ENCODE results near the gene UNC50.

- no peak for TF ChIP-seq CTCF (IDR thresholded peaks at IDR 0.05)
- no peak for TF ChIP-seq POLR2A (IDR thresholded peaks at IDR 0.05)
Observed at GRCh38 chr2:98576666-98577312, 31.6 kb upstream of the UNC50 start.
